Astrocyte of the cerebellum (primary cell): ENCODE measurements around the gene NDUFAF2.
"Not testable (repeated sequence)": the region's sequence is repeated elsewhere in the genome, so short reads cannot be mapped to it uniquely, and the experiment has no call there.

ENCODE experiments used
- DNase-seq: peaks from one replicate; pipeline ENCODE4 v3.0.0-alpha.2; 2011; ENCODE audit warnings: low read depth
- H3K4me3 ChIP-seq: 2 replicates; pipeline ENCODE4 v1.5.1; 2011; ENCODE audit warnings: mild to moderate bottlenecking, low read depth, low read length, moderate library complexity
- in situ Hi-C: cut with HindIII; loops from 2 replicates; pipeline ENCODE4 v1.10.0; 2017; ENCODE audit warnings: low sequenced_read_pairs
- TF ChIP-seq, protein P1 (sequence below): IDR thresholded peaks from 2 replicates; pipeline ENCODE4 v1.5.1; 2012; ENCODE audit warnings: low read length, low read depth, moderate library complexity, mild to moderate bottlenecking; ENCODE audit errors: missing control alignments

NDUFAF2 gene

DNA sequence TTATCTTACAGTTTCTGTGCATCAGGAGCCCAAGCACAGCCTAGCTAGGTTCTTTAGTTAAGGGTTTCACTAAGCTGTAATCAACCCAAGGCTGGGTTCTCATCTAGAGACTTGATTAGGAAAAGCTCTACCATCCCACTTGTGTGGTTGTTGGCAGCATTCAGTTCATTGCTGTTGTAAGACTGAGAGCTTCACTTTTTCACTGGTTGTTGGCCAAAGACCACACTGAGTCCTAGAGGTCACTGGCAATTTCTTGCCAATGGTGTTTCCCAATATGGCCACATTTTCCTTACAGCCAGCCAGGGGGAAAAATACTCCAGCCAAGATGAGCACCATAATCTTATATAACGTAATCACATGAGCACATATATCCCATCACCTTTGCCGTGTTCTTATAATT, 142.9 kb downstream of the NDUFAF2 start:
- no peak overlapping the region for H3K4me3 ChIP-seq
- DNase-seq: no peak
- in situ Hi-C loops: no loop called here
- TF ChIP-seq, protein P1, sequence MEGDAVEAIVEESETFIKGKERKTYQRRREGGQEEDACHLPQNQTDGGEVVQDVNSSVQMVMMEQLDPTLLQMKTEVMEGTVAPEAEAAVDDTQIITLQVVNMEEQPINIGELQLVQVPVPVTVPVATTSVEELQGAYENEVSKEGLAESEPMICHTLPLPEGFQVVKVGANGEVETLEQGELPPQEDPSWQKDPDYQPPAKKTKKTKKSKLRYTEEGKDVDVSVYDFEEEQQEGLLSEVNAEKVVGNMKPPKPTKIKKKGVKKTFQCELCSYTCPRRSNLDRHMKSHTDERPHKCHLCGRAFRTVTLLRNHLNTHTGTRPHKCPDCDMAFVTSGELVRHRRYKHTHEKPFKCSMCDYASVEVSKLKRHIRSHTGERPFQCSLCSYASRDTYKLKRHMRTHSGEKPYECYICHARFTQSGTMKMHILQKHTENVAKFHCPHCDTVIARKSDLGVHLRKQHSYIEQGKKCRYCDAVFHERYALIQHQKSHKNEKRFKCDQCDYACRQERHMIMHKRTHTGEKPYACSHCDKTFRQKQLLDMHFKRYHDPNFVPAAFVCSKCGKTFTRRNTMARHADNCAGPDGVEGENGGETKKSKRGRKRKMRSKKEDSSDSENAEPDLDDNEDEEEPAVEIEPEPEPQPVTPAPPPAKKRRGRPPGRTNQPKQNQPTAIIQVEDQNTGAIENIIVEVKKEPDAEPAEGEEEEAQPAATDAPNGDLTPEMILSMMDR: no peak

DNA sequence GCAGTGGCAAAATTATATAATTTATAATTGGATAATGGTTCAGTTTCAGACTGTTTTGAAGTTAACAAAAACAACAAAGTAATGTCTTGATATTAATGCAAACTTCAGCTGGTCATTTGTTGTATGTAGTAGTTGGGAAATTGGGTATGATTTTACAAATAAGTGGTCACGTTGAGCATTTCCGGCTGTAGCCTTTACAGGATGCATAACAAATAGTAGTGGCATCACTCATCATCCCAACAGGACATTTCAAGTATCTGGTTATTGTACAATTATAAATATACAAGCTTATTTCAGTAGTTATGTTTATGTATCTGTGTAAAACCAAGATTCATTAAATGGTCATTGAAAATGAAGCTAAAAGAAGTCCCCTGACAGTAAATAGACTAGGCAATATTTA, 144.3 kb downstream of the NDUFAF2 start:
- no peak for DNase-seq
- TF ChIP-seq, protein P1: no peak
- H3K4me3 ChIP-seq: no peak overlapping the region
- in situ Hi-C loops: no loop called here

DNA sequence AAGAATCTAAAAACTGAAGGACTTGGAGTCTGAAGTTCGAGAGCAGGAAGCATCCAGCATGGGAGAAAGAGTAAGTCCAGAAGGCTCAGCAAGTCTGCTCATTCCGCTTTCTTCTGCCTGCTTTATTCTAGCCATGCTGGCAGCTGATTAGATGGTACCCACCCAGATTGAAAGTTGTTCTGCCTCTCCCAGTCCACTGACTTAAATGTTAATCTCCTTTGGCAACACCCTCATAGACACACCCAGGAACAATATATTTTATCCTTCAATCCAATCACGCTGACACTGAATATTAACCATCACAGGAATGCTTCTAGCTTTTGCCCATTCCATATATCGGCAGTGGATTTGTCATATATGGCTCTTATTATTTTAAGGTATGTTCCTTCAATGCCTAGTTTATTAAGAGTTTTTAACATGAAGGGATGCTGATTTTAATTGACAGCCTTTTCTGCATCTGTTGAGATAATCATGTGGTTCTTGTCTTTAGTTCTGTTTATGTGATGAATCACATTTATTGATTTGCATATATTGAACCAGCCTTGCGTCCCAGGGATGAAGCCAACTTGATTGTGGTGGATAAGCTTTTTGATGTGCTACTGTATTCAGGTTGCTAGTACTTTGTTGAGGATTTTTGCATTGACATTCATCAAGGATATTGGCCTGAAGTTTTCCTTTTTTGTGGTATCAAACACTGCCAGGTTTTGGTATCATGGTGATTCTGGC, 148.2 kb downstream of the NDUFAF2 start:
- in situ Hi-C loops, H3K4me3 ChIP-seq, DNase-seq: not testable (repeated sequence)

DNA sequence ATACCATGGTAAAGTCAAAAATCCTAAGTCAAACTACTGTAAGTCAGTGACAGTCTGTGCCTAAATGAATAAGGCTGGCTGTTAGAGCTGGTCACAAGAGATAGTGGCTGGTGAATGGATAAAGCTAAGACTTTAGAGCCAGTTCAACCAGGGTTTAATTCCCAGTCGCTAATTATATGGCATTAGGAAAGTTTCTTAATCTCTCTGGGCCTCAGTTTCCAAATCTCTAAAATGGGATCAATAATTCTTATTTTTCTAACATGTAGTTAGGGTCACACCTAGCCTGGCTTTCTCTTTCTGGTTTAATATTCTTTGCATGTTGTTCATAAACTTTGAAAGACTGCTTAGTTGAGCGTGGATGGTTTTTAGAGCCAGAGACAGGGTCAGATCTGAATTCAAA, 152.5 kb downstream of the NDUFAF2 start:
- DNase-seq: no peak
- TF ChIP-seq, protein P1: no peak
- H3K4me3 ChIP-seq: no peak overlapping the region
- in situ Hi-C loops: no loop called here

GRCh38 chr5:61098251-61098995, 153.4 kb downstream of the NDUFAF2 start:
- TF ChIP-seq, protein P1: no peak
- no peak overlapping the region for H3K4me3 ChIP-seq
- no peak for DNase-seq
- in situ Hi-C loops: no loop called here

GRCh38 chr5:61100437-61100836, 155.4 kb downstream of the NDUFAF2 start:
- in situ Hi-C loops: no loop called here
- TF ChIP-seq, protein P1: no peak
- no peak for DNase-seq
- H3K4me3 ChIP-seq: no peak overlapping the region

DNA sequence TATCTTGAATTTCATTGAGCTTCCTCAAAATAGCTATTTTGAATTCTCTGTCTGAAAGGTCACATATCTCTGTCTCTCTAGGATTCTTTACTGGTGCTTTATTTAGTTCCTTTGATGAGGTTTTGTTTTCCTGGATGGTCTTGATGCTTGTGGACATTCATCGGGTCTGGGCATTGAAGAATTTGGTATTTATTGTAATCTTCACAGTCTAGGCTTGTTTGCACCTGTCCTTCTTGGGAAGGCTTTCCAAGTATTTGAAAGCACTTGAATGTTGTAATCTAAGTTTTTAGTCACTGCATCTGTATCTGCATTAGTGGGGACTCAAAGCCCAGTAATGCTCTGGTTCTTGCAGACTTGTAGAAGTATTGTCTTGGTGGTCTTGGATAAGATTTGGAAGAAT, 169.4 kb downstream of the NDUFAF2 start:
- TF ChIP-seq, protein P1: no peak

More for the DNA sequence above, 169.4 kb downstream of the NDUFAF2 start:
- no peak for DNase-seq
- in situ Hi-C loops: no loop called here
- H3K4me3 ChIP-seq: no peak overlapping the region
